GM20000 (cell line): Measurements from ENCODE around the gene SPDYE3.
A peak's percentile ranks its signal among the peaks of the same experiment; 100 is the strongest.

Experiments used
- DNase-seq: peaks from one replicate; pipeline ENCODE4 v3.0.0; 2012; ENCODE audit warnings: low spot score
- CTCF ChIP-seq: IDR thresholded peaks from 2 replicates; pipeline ENCODE4 v1.5.1; 2012; ENCODE audit warnings: mild to moderate bottlenecking, control low read depth; ENCODE audit errors: extremely low read depth, missing control alignments

Gene SPDYE3

GRCh38 chr7:100367251-100367620 lies 59.7 kb downstream of the SPDYE3 start:
- no peak for TF ChIP-seq CTCF
- DNase-seq = no peak

- TF ChIP-seq CTCF = no peak
- DNase-seq = no peak
Measured at GRCh38 chr7:100367676-100368613, 60.4 kb downstream of the SPDYE3 start.

GRCh38 chr7:100369105-100369504 lies 61.6 kb downstream of the SPDYE3 start:
- peak; percentile 83 for DNase-seq
- no peak for TF ChIP-seq CTCF

- no peak for TF ChIP-seq CTCF
Measured at GRCh38 chr7:100370303-100370702, 62.8 kb downstream of the SPDYE3 start.

GRCh38 chr7:100370746-100371145 lies 63.2 kb downstream of the SPDYE3 start:
- DNase-seq = no peak
- TF ChIP-seq CTCF = no peak

More at GRCh38 chr7:100370303-100370702, 62.8 kb downstream of the SPDYE3 start:
- no peak for DNase-seq

- no peak for TF ChIP-seq CTCF
- no peak for DNase-seq
Measured at GRCh38 chr7:100371561-100372171, 64.2 kb downstream of the SPDYE3 start.
